ENCODE data around the gene ZNF768. TPM values are rescaled to one million over a fixed set of nuclear protein-coding genes. Genes with fewer than 3 reads are reported as not detected.

ZNF768 gene
- total and polyA plus RNA-seq, 2 of the 13 experiments (the other 11 are each of a cell fraction or from before 2014, with no cell fraction given), result 26.7 to 34.4 TPM

DNA sequence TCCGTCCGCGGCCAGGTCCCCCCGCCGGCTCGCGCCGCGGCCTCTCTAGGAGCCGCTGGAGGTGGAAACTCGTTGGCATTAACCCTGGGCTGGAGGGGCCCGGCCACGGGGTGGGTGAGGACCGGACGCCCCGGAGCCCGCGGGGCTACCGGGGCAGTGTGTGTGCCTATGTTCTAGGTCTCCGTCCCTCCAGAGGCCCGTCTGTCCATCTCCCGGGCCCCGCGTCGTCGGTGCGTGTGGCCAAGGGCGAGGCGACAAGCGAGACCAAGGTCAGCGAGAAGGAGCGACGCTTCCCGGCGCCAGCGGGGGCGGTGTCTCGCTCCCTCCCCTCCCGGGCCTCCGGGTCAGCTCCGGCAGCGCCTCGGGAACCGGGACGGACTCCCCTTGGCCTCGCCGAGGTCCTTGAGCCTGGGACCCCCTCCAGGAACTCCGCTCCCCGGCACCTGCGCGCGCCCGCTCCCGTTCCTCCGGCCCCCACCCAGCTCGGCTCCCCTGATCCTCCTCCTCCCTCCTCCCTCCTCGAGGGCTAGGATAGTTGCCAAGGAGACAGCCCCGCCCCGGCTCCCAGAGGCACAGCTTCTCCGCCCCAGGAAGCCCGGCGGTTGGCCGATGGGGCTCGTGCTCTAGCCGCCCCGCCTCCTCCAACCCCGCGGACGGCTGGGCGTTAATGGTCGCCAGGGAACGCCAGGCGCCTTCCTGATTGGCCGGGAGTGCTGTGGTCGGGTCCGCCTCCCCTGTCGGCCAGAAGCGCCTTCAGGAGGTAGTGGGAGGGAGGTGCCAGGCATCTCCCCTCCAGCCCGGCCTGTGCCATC lies 663 bp upstream of the ZNF768 start (continued):
- peak; percentile 51 to 81; a peak in 2 of 4 replicates for TF ChIP-seq HMGXB4 (CRISPR knock-in tag; IDR thresholded peaks at IDR 0.05; ENCODE audit: borderline replicate concordance in 1 of 2, low read depth in 1 of 2)
- peak; percentile 88 for TF ChIP-seq SIN3A (IDR thresholded peaks at IDR 0.05; ENCODE audit: borderline replicate concordance, low read depth, low read length)
- TF ChIP-seq U2AF1 (optimal IDR thresholded peaks at IDR 0.05; ENCODE audit: low read depth, low read length), result peak; percentile 41
- peak; percentile 16; the same call in 1 of the 2 replicates for TF ChIP-seq HDAC2 (CRISPR knock-in tag; IDR thresholded peaks at IDR 0.05)
- TF ChIP-seq PHF20 (CRISPR knock-in tag; IDR thresholded peaks at IDR 0.05), result peak; percentile 39
- TF ChIP-seq, protein P1, sequence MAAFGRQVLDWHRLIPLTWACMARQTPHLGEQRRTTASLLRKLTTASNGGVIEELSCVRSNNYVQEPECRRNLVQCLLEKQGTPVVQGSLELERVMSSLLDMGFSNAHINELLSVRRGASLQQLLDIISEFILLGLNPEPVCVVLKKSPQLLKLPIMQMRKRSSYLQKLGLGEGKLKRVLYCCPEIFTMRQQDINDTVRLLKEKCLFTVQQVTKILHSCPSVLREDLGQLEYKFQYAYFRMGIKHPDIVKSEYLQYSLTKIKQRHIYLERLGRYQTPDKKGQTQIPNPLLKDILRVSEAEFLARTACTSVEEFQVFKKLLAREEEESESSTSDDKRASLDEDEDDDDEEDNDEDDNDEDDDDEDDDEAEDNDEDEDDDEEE (CRISPR knock-in tag; IDR thresholded peaks at IDR 0.05), result peak; percentile 94
- TF ChIP-seq, protein P2, sequence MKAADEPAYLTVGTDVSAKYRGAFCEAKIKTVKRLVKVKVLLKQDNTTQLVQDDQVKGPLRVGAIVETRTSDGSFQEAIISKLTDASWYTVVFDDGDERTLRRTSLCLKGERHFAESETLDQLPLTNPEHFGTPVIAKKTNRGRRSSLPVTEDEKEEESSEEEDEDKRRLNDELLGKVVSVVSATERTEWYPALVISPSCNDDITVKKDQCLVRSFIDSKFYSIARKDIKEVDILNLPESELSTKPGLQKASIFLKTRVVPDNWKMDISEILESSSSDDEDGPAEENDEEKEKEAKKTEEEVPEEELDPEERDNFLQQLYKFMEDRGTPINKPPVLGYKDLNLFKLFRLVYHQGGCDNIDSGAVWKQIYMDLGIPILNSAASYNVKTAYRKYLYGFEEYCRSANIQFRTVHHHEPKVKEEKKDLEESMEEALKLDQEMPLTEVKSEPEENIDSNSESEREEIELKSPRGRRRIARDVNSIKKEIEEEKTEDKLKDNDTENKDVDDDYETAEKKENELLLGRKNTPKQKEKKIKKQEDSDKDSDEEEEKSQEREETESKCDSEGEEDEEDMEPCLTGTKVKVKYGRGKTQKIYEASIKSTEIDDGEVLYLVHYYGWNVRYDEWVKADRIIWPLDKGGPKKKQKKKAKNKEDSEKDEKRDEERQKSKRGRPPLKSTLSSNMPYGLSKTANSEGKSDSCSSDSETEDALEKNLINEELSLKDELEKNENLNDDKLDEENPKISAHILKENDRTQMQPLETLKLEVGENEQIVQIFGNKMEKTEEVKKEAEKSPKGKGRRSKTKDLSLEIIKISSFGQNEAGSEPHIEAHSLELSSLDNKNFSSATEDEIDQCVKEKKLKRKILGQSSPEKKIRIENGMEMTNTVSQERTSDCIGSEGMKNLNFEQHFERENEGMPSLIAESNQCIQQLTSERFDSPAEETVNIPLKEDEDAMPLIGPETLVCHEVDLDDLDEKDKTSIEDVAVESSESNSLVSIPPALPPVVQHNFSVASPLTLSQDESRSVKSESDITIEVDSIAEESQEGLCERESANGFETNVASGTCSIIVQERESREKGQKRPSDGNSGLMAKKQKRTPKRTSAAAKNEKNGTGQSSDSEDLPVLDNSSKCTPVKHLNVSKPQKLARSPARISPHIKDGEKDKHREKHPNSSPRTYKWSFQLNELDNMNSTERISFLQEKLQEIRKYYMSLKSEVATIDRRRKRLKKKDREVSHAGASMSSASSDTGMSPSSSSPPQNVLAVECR (CRISPR knock-in tag; IDR thresholded peaks at IDR 0.05; ENCODE audit: borderline replicate concordance), result peak; percentile 85
- no peak for TF ChIP-seq ZNF644 (CRISPR knock-in tag; IDR thresholded peaks at IDR 0.05; ENCODE audit: low read depth)
- TF ChIP-seq, protein P3, sequence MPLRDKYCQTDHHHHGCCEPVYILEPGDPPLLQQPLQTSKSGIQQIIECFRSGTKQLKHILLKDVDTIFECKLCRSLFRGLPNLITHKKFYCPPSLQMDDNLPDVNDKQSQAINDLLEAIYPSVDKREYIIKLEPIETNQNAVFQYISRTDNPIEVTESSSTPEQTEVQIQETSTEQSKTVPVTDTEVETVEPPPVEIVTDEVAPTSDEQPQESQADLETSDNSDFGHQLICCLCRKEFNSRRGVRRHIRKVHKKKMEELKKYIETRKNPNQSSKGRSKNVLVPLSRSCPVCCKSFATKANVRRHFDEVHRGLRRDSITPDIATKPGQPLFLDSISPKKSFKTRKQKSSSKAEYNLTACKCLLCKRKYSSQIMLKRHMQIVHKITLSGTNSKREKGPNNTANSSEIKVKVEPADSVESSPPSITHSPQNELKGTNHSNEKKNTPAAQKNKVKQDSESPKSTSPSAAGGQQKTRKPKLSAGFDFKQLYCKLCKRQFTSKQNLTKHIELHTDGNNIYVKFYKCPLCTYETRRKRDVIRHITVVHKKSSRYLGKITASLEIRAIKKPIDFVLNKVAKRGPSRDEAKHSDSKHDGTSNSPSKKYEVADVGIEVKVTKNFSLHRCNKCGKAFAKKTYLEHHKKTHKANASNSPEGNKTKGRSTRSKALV (CRISPR knock-in tag; IDR thresholded peaks at IDR 0.05), result peak; percentile 41
- TF ChIP-seq ZNF607 (CRISPR knock-in tag; IDR thresholded peaks at IDR 0.05; ENCODE audit: borderline replicate concordance), result peak; percentile 83; the same call in 1 of the 2 replicates
- peak; percentile 61 for TF ChIP-seq MED1 (CRISPR knock-in tag; IDR thresholded peaks at IDR 0.05)
- TF ChIP-seq TBX3 (IDR thresholded peaks at IDR 0.05; ENCODE audit: borderline replicate concordance), result peak; percentile 50; the same call in 1 of the 2 replicates
- TF ChIP-seq, protein P4, sequence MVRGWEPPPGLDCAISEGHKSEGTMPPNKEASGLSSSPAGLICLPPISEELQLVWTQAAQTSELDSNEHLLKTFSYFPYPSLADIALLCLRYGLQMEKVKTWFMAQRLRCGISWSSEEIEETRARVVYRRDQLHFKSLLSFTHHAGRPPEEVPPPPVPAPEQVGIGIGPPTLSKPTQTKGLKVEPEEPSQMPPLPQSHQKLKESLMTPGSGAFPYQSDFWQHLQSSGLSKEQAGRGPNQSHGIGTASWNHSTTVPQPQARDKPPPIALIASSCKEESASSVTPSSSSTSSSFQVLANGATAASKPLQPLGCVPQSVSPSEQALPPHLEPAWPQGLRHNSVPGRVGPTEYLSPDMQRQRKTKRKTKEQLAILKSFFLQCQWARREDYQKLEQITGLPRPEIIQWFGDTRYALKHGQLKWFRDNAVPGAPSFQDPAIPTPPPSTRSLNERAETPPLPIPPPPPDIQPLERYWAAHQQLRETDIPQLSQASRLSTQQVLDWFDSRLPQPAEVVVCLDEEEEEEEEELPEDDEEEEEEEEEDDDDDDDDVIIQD (CRISPR knock-in tag; IDR thresholded peaks at IDR 0.05; ENCODE audit: low read depth), result no peak; the same call in 1 of the 2 replicates
- TF ChIP-seq ATF7-NPFF (CRISPR knock-in tag; IDR thresholded peaks at IDR 0.05; ENCODE audit: low read depth), result peak; percentile 57; the same call in 1 of the 2 replicates
- peak; percentile 64; the same call in 1 of the 2 replicates for TF ChIP-seq BORCS8-MEF2B (CRISPR knock-in tag; IDR thresholded peaks at IDR 0.05)
- peak; percentile 80; the same call in 1 of the 2 replicates for TF ChIP-seq ARID2 (CRISPR knock-in tag; IDR thresholded peaks at IDR 0.05; ENCODE audit: borderline replicate concordance)
- no peak; the same call in 1 of the 2 replicates for TF ChIP-seq ZSCAN12 (CRISPR knock-in tag; IDR thresholded peaks at IDR 0.05)

All from HepG2 (cell line).